Measurements from ENCODE around the gene MGMT.

Gene MGMT

GRCh38 chr10:129807211-129807610 lies 340.2 kb downstream of the MGMT start:
- no peak for DNase-seq (ENCODE audit: extremely low read depth, low read depth)
- no peak for TF ChIP-seq CTCF (IDR thresholded peaks at IDR 0.05; ENCODE audit: low read depth, low read length)

DNA sequence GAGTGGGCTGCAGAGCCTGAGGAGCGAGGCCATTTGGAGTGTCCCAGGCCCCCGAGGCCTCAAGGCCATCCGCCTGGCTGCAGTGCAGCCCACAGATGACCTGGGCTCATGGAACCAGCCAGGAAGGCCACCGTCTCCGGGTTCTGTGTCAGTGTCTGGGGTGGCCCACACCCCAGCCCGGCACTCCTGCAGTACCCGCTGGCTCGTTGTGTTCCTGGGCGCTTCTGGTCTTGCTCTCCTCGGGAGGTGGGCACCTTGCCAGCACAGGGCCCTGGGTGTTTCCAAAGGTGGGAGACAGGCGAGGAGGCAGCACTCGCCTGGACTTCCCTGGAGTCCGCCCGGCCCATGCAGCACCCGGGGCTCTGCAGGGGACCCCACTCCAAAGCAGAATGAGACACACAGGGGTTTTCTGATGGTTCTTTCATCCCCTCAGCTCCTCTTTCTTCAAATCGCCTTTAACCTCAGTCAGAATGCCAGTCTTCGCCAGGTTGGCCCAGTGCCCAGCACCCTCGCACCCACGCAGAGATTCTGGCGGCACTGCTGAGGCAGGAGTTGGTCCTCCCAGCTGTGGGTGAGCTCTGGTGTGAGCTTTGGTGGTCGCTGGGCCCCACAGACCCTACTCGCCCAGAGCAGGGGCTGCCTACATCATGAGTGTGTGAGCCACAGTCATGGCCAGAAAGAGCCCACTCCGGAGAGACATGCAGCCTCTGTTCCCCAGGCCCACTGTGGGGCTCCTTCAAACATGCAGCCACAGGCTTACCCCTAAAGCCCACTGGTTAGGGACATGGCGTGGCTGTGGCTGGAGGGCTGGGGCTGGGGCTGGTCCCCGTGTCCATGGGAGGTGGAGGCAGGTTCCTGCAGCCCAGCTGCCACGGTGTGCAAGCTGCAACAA lies 341.3 kb downstream of the MGMT start:
- DNase-seq (ENCODE audit: extremely low read depth, low read depth), result no peak
- TF ChIP-seq CTCF (IDR thresholded peaks at IDR 0.05; ENCODE audit: low read depth, low read length), result no peak

DNA sequence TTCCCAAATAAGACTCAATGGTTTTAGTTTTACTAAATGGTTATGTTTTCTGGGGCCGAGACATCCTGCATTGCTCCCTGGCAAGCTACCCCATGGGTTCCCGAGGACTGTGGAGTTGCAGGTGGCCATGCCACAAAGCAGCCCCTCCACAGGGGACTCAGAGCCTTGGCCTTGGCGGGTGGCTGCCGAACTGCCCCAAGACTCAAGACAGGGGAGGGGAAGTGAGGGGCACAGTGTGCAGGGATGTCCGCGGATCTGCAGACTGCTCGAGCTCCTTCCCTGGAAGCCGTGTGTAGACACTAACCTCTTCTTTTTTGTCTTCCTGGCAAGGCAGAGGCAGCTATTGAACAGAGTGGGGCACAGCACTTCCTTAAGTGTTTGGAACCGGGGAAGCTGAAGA lies 342.4 kb downstream of the MGMT start:
- no peak for TF ChIP-seq CTCF (IDR thresholded peaks at IDR 0.05; ENCODE audit: low read depth, low read length)
- no peak for DNase-seq (ENCODE audit: extremely low read depth, low read depth)

- DNase-seq (ENCODE audit: extremely low read depth, low read depth), result no peak
These were observed 342.8 kb downstream of the MGMT start for GRCh38 chr10:129809841-129810240.

GRCh38 chr10:129811208-129811607 lies 344.2 kb downstream of the MGMT start:
- TF ChIP-seq CTCF (IDR thresholded peaks at IDR 0.05; ENCODE audit: low read depth, low read length), result no peak
- DNase-seq (ENCODE audit: extremely low read depth, low read depth), result no peak

More at GRCh38 chr10:129809841-129810240, 342.8 kb downstream of the MGMT start:
- no peak for TF ChIP-seq CTCF (IDR thresholded peaks at IDR 0.05; ENCODE audit: low read depth, low read length)

- TF ChIP-seq CTCF (IDR thresholded peaks at IDR 0.05; ENCODE audit: low read depth, low read length), result no peak
- DNase-seq (ENCODE audit: extremely low read depth, low read depth), result no peak
These were observed 345.4 kb downstream of the MGMT start for GRCh38 chr10:129812398-129812797.
